K562 (cell line): ENCODE results near the gene PRMT7. TPM values are rescaled to one million over a fixed set of nuclear protein-coding genes. Genes with fewer than 3 reads are reported as not detected.

Source experiments
- ATAC-seq: fragments of 200-7000 bp; cut with Tn5 transposase; 3 replicates; pipeline ENCODE4 v1.9.1; 2020; ENCODE audit warnings: moderate library complexity
- BruUV-seq: library from RNA; stranded (reverse); fragments of 400-500 nt; replicated peaks from 2 replicates; lab custom pipeline; 2021; lab: Mats Ljungman, UMichigan
- CTCF ChIA-PET: fragments of 300-600 bp; formaldehyde crosslinking; extraction: SDS; loops from one replicate; lab custom pipeline; 2021; ENCODE audit warnings: low intra/inter-chr PET ratio; lab: Yijun Ruan, JAX
- POLR2A ChIA-PET: fragments of 300-600, 350-650 bp; sonication (Branson Sonifier 250); formaldehyde crosslinking; extraction: SDS; loops from one replicate; lab custom pipeline; 2021; ENCODE audit warnings: antibody characterized with exemption, inconsistent platforms; lab: Yijun Ruan, JAX
- DNase-seq, 4 experiments: peaks; one replicate each; pipeline versions ENCODE4 v3.0.0 to v3.0.0-alpha.2; 2011 to 2018; ENCODE audit warnings: low spot score in 3 of 4, mixed read lengths in 3 of 4; ENCODE audit errors: extremely low read depth in 1 of 4
- FAIRE-seq: peaks from 2 replicates; lab custom pipeline; 2011; peaks lifted over from hg19 to GRCh38; lab: Jason Lieb, UNC
- H2AFZ ChIP-seq: 2 replicates; pipeline ENCODE4 v1.6.0; 2011; ENCODE audit warnings: low read depth, low read length, control low read depth, inconsistent platforms
- H3K27ac ChIP-seq: fragments of 200-600 bp; 3 replicates; pipeline ENCODE4 v1.8.0; 2011; ENCODE audit warnings: low read depth, mild to moderate bottlenecking, control low read depth, inconsistent platforms, low read length, moderate library complexity, mixed read lengths; ENCODE audit errors: extremely low read depth
- H3K27me3 ChIP-seq, 2 experiments: fragments of 300-600 bp in 1 of 2; 2 replicates in 1 of 2; 3 replicates in 1 of 2; pipeline versions ENCODE4 v1.6.0 to v1.8.0; 2011; ENCODE audit warnings: inconsistent platforms in 2 of 2, low read length in 2 of 2, mild to moderate bottlenecking in 1 of 2, mixed read lengths in 1 of 2, moderate library complexity in 1 of 2; ENCODE audit not compliant: control insufficient read depth in 2 of 2, insufficient read depth in 2 of 2
- H3K36me3 ChIP-seq: fragments of 300-600 bp; 3 replicates; pipeline ENCODE4 v1.8.0; 2011; ENCODE audit warnings: mild to moderate bottlenecking, low read length, inconsistent platforms; ENCODE audit not compliant: control insufficient read depth, insufficient read depth
- H3K4me1 ChIP-seq, 2 experiments: fragments of 200-600 bp in 1 of 2; replicated peaks in 1 of 2; 2 replicates in 1 of 2; 3 replicates in 1 of 2; pipeline versions ENCODE4 v1.5.1 to v1.8.0; 2011; ENCODE audit warnings: inconsistent platforms in 2 of 2, low read length in 2 of 2, mild to moderate bottlenecking in 1 of 2, mixed read lengths in 1 of 2, moderate library complexity in 1 of 2; ENCODE audit not compliant: control insufficient read depth in 2 of 2, insufficient read depth in 2 of 2
- H3K4me2 ChIP-seq: 2 replicates; pipeline ENCODE4 v1.6.1; 2011; ENCODE audit warnings: low read length, control low read depth, inconsistent platforms, mixed read lengths; ENCODE audit not compliant: insufficient read depth
- H3K4me3 ChIP-seq: fragments of 200-600 bp; sonication (generic), shearing (Covaris generic); 2 replicates; pipeline ENCODE4 v1.5.1; 2016; ENCODE audit warnings: control low read depth, inconsistent platforms
- H3K79me2 ChIP-seq: fragments of 200-600 bp; 3 replicates; pipeline ENCODE4 v1.8.0; 2011; ENCODE audit warnings: low read length, inconsistent platforms; ENCODE audit not compliant: control insufficient read depth, insufficient read depth
- H3K9ac ChIP-seq, 2 experiments: 2 replicates each; pipeline versions ENCODE4 v1.6.0 to v1.6.1; 2011; ENCODE audit warnings: low read depth in 2 of 2, low read length in 2 of 2, control low read depth in 1 of 2, inconsistent platforms in 1 of 2, mild to moderate bottlenecking in 1 of 2, mixed read lengths in 1 of 2; ENCODE audit not compliant: insufficient read depth in 1 of 2
- H3K9me1 ChIP-seq: one replicate; pipeline ENCODE4 v1.6.0; 2011; ENCODE audit warnings: inconsistent platforms, mild to moderate bottlenecking, low read length, moderate library complexity; ENCODE audit not compliant: control insufficient read depth, insufficient read depth
- H3K9me3 ChIP-seq: replicated peaks from 2 replicates; pipeline ENCODE4 v1.5.1; 2011; ENCODE audit warnings: low read depth, low read length, inconsistent platforms; ENCODE audit not compliant: control insufficient read depth, insufficient read depth
- H4K20me1 ChIP-seq: replicated peaks from 2 replicates; pipeline ENCODE4 v1.6.1; 2011; ENCODE audit warnings: low read length, inconsistent platforms, mixed read lengths; ENCODE audit not compliant: control insufficient read depth, insufficient read depth
- CHD1 ChIP-seq: fragments of 200-600 bp; sonication (generic); IDR thresholded peaks from one replicate; pipeline ENCODE4 v1.6.1; 2012; ENCODE audit warnings: mild to moderate bottlenecking, moderate library complexity, low read length, inconsistent platforms
- FOXP1 ChIP-seq: sonication (generic); formaldehyde crosslinking; IDR thresholded peaks from 2 replicates; pipeline ENCODE4 v1.8.0; 2022; ENCODE audit warnings: mild to moderate bottlenecking, missing genetic modification reagents
- NR1H2 ChIP-seq: sonication (generic); formaldehyde crosslinking; IDR thresholded peaks from 2 replicates; pipeline ENCODE4 v1.4.0; 2020; ENCODE audit warnings: mild to moderate bottlenecking, missing genetic modification reagents
- TEAD1 ChIP-seq, 2 experiments: fragments of 450-650 bp in 1 of 2; sonication (generic) in 1 of 2; formaldehyde crosslinking; IDR thresholded peaks; 2 replicates each; pipeline versions ENCODE4 v1.4.0 to v1.8.0; 2020 to 2022; ENCODE audit warnings: mild to moderate bottlenecking in 2 of 2, missing genetic modification reagents in 1 of 2
- WGBS: fragments of 100-300 bp; shearing (Covaris generic); methylation state at CpG from one replicate; pipeline ENCODE4 v1.1.6; 2016; ENCODE audit warnings: low coverage, mixed read lengths; ENCODE audit not compliant: insufficient coverage; ENCODE audit errors: missing lambda C conversion rate; 5-methylcytosine and 5-hydroxymethylcytosine counted together
- in situ Hi-C: fragments of 300-500 bp; cut with MboI; formaldehyde crosslinking; loops from 4 replicates; pipeline ENCODE4 v1.15.0; 2018; ENCODE audit warnings: inconsistent platforms, mixed read lengths
- intact Hi-C: fragments of 100-400 bp; cut with micrococcal nuclease; formaldehyde crosslinking; loops from 2 replicates; pipeline ENCODE4 v1.14.2; 2022
- polyA plus RNA-seq, 8 experiments: library from polyadenylated mRNA; depleted of rRNA in 4 of 8; stranded (reverse) in 5 of 8; unstranded in 3 of 8; fragments of >200 nt; fragmentation: Nextera tagmentation in 2 of 8; fragmentation: Illumina TruSeq in 1 of 8; extraction: Ambion mirVana in 2 of 8; extraction: Trizol in 1 of 8; gene quantifications; 2 replicates each; pipeline versions ENCODE4 v1.2.1 to v1.2.3, GENCODE V29; 2011 to 2014; ENCODE audit warnings: inconsistent platforms in 1 of 8, missing spikeins in 1 of 8
- total RNA-seq, 7 experiments: library from RNA; depleted of rRNA in 6 of 7; stranded (reverse); fragments of >200 nt in 6 of 7; fragmentation: Illumina TruSeq in 2 of 7; extraction: Trizol in 2 of 7; gene quantifications; 2 replicates each; pipeline versions ENCODE4 v1.2.1 to v1.2.3, GENCODE V29; 2011 to 2021; ENCODE audit warnings: low replicate concordance in 1 of 7
- TF ChIP-seq, protein P1 (sequence below): fragments of 450-650 bp; IDR thresholded peaks from 2 replicates; pipeline ENCODE4 v1.6.1; 2016

PRMT7 gene
- total and polyA plus RNA-seq, 9 of the 15 experiments (the other 6 are each of a cell fraction or from before 2014, with no cell fraction given): 6.4 to 88.8 (median 73.1) TPM

GRCh38 chr16:68309799-68310198, 1.0 kb upstream of the PRMT7 start:
- H3K9ac ChIP-seq: peak overlapping the region; percentile 78 to 94
- WGBS: 6% methylated on average over 6 of the region's 6 CpGs
- H3K9me3 ChIP-seq: no peaks in the 10 kb centered on the region
- ChIA-PET CTCF (no interaction called here), POLR2A (interaction anchor here (1.9 to 2.3 kb wide), 2 partner anchors 9 to 11 kb away, joined by 4 to 9 read pairs; no protein-coding TSS in a partner anchor)
- in situ Hi-C loops (loop anchor here (10.0 kb wide), 1 partner anchor 315 kb away; the partner anchor contains the start of gene DPEP2), intact Hi-C loops (no loop called here)
- ATAC-seq (no peak), DNase-seq (peak in 1 of 4 experiments; percentile 29), FAIRE-seq (peak; percentile 6)
- peaks cover 71% of the 10 kb centered on the region for H3K36me3 ChIP-seq
- BruUV-seq: no TSS peak
- H3K4me3 ChIP-seq: peak overlapping the region; percentile 81
- peak overlapping the region; percentile 83; the same call in 1 of the 2 replicates for H2AFZ ChIP-seq
- TF ChIP-seq NR1H2 (CRISPR knock-in tag) (no peak), FOXP1 (0 out of 2 replicates have a peak, but pooled peaks have one; percentile 35), CHD1 (no peak), TEAD1 (CRISPR knock-in tag; IDR thresholded peaks at IDR 0.05) (0 out of 4 replicates have a peak, but pooled peaks of 1 of the 2 experiments have one; percentile 12)
- TF ChIP-seq, protein P1, sequence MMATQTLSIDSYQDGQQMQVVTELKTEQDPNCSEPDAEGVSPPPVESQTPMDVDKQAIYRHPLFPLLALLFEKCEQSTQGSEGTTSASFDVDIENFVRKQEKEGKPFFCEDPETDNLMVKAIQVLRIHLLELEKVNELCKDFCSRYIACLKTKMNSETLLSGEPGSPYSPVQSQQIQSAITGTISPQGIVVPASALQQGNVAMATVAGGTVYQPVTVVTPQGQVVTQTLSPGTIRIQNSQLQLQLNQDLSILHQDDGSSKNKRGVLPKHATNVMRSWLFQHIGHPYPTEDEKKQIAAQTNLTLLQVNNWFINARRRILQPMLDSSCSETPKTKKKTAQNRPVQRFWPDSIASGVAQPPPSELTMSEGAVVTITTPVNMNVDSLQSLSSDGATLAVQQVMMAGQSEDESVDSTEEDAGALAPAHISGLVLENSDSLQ: 0 out of 2 replicates have a peak, but pooled peaks have one; percentile 14
- H3K9me1 ChIP-seq: no peaks in the 10 kb centered on the region
- peak overlapping the region; percentile 94 for H3K4me2 ChIP-seq
- H3K27me3 ChIP-seq: no peaks in the 10 kb centered on the region
- no peaks in the 10 kb centered on the region for H4K20me1 ChIP-seq
- peaks cover 14 to 28% of the 10 kb centered on the region in 2 experiments; a peak in 4 of 5 replicates for H3K4me1 ChIP-seq
- H3K79me2 ChIP-seq: peaks cover 70% of the 10 kb centered on the region
- H3K27ac ChIP-seq: peak overlapping the region; percentile 79
